GM12878 (cell line): Measurements from ENCODE around the gene FCGR2B.
"Not testable (repeated sequence)": the region's sequence is repeated elsewhere in the genome, so short reads cannot be mapped to it uniquely, and the experiment has no call there.

Source experiments
- ATF2 ChIP-seq: IDR thresholded peaks from 2 replicates; pipeline ENCODE4 v1.6.1; 2012; ENCODE audit warnings: low read length, inconsistent platforms
- CBFB ChIP-seq: IDR thresholded peaks from 2 replicates; pipeline ENCODE4 v1.6.1; 2016; ENCODE audit warnings: antibody characterized with exemption, low read depth
- CEBPB ChIP-seq, 2 experiments: fragments of 150-350 bp in 1 of 2; IDR thresholded peaks; 2 replicates each; pipeline ENCODE4 v1.6.1; 2012 to 2014; ENCODE audit warnings: low read depth in 2 of 2, low read length in 2 of 2, borderline replicate concordance in 1 of 2, inconsistent platforms in 1 of 2
- CTCF ChIP-seq, 3 experiments: IDR thresholded peaks in 2 of 3; conservative IDR thresholded peaks in 1 of 3; 2 replicates each; pipeline ENCODE4 v1.5.1; 2011; ENCODE audit warnings: low read depth in 3 of 3, low read length in 3 of 3, mild to moderate bottlenecking in 3 of 3, control low read depth in 2 of 3, moderate library complexity in 2 of 3, inconsistent platforms in 1 of 3, mixed read lengths in 1 of 3; ENCODE audit not compliant: control insufficient read depth in 2 of 3, insufficient read depth in 1 of 3; ENCODE audit errors: extremely low read depth in 1 of 3
- EP300 ChIP-seq, 2 experiments: fragments of 150-350 bp in 1 of 2; IDR thresholded peaks; 2 replicates each; pipeline ENCODE4 v1.6.1; 2011 to 2012; ENCODE audit warnings: low read depth in 2 of 2, low read length in 2 of 2, borderline replicate concordance in 1 of 2, improper control_type of control experiment in 1 of 2, inconsistent platforms in 1 of 2; ENCODE audit not compliant: control insufficient read depth in 1 of 2
- EZH2 ChIP-seq: IDR thresholded peaks from 2 replicates; pipeline ENCODE4 v1.6.1; 2012; ENCODE audit warnings: low read depth, mild to moderate bottlenecking, control low read depth, inconsistent platforms, low read length, borderline replicate concordance; ENCODE audit not compliant: control insufficient read depth
- GATAD2B ChIP-seq: fragments of 450-650 bp; conservative IDR thresholded peaks from 2 replicates; pipeline ENCODE4 v1.6.1; 2017; ENCODE audit warnings: low read depth, mild to moderate bottlenecking, moderate library complexity
- KDM1A ChIP-seq: fragments of 200-600 bp; sonication (generic); IDR thresholded peaks from 2 replicates; pipeline ENCODE4 v1.6.1; 2016; ENCODE audit warnings: borderline replicate concordance
- KLF5 ChIP-seq: fragments of 450-650 bp; IDR thresholded peaks from 2 replicates; pipeline ENCODE4 v1.6.1; 2014; ENCODE audit warnings: mild to moderate bottlenecking; ENCODE audit not compliant: partially characterized antibody
- MYC ChIP-seq: IDR thresholded peaks from 2 replicates; pipeline ENCODE4 v1.6.1; 2011; ENCODE audit warnings: mild to moderate bottlenecking, low read length, moderate library complexity, inconsistent platforms; ENCODE audit not compliant: insufficient read depth, insufficient replicate concordance, insufficient read length, severe bottlenecking
- POLR2A ChIP-seq: IDR thresholded peaks from 2 replicates; pipeline ENCODE4 v1.6.1; 2011; ENCODE audit warnings: low read depth, mild to moderate bottlenecking, low read length
- POLR2AphosphoS5 ChIP-seq: IDR thresholded peaks from 2 replicates; pipeline ENCODE4 v1.6.1; 2011; ENCODE audit warnings: mild to moderate bottlenecking, low read length, inconsistent platforms
- TCF3 ChIP-seq: IDR thresholded peaks from 2 replicates; pipeline ENCODE4 v1.6.1; 2012; ENCODE audit warnings: low read depth, mild to moderate bottlenecking, low read length, borderline replicate concordance; ENCODE audit not compliant: insufficient read depth
- ZNF274 ChIP-seq: IDR thresholded peaks from one replicate; pipeline ENCODE4 v1.8.0; 2011; ENCODE audit not compliant: insufficient read length, insufficient read depth

- TF ChIP-seq POLR2AphosphoS5; KDM1A; CTCF (IDR thresholded peaks at IDR 0.05 in 2 of 3, conservative IDR thresholded peaks at IDR 0.05 in 1 of 3; ENCODE audit: control insufficient read depth in 2 of 3, extremely low read depth in 1 of 3, insufficient read depth in 1 of 3, low read depth in 3 of 3, low read length in 3 of 3); EP300 (IDR thresholded peaks at IDR 0.05; ENCODE audit: borderline replicate concordance in 1 of 2, control insufficient read depth in 1 of 2, low read depth in 2 of 2, low read length in 2 of 2); TCF3; CBFB; GATAD2B; MYC; KLF5; CEBPB (IDR thresholded peaks at IDR 0.05; ENCODE audit: borderline replicate concordance in 1 of 2, low read depth in 2 of 2, low read length in 2 of 2); ZNF274; ATF2; POLR2A; EZH2: not testable (repeated sequence)
Observed at GRCh38 chr1:161662684-161663339, at the start of gene FCGR2B.
